Stimulated activated CD8-positive, alpha-beta memory T cell treated with anti-CD3 and anti-CD28 coated beads, Interleukin-7, amount 100 ng/mL, for 24 hours (primary cell): ENCODE results near the gene IGFL4.

Experiments used
- DNase-seq: peaks from one replicate; pipeline ENCODE4 v3.0.0-alpha.2; 2020; ENCODE audit warnings: low read depth

IGFL4 gene

DNA sequence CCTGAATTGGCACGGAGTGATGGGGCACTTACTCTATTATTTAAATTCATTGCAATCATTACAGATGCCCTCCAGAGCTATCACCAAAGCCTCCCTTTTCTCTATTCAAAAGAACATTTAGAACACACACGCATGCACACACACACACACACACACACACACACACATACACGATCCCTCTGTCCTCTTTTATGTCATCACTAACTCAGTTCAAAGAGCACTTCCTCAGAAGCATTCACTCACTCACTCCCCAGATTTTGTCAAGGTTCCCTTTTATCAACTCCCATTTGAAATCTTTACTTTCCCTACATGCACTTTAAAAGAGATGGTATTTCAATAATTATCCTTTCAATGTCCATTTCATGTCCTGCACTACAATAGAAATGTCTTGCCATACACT, 22.4 kb upstream of the IGFL4 start:
- no peak for DNase-seq

DNA sequence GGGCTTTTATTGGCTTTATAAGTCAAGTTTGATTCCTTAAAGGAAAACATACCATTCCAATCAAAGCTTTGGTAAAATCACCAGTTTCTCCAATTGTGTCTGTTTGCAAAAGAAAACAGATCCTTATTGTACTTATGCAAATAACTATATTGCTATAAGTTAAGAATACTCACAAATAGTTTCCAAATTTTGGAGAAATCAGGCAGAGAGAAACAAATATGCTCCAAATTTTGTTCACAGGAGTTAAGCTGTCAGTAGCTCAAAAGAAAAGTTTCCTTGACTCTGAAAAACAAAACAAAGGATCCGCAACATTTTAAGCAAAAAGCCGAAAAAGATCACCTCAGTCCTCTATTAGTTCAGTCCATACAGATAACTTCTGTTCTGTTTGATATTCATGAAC, 19.2 kb upstream of the IGFL4 start:
- DNase-seq = no peak

DNA sequence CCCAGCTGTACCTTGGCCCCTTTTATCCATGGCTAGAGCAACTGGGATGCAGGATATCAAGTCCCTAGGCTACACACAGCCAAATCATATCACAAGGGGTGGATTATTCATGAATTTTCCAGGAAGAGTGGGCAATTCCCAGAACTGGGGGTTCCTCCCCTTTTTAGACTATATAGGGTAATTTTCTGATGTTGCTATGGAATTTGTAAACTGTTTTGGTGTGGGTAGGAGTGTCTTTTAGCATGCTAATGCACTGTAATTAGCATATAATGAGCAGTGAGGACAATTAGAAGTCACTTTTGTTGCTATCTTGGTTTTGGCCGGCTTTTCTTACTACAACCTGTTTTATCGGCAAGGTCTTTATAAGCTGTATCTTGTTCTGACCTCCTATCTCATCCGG, 18.0 kb upstream of the IGFL4 start:
- no peak for DNase-seq

DNA sequence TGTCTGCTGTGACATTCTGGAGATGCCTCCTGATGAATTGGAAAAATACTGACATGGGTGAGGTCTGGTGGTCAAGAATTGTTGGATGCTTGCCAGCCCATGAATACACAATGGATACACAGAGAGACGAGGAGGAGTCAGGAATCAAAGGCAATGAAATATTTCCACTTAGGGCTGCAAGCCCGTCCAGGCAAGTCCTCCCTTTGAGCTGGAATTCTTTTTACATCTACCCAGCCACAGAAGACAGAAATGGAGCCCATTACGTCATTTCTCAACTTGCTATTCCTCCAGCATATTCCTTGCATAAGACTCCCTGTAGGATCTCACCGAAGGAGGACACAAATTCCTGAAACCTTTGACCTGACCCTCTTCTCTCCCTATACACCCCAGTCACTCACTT, 15.7 kb upstream of the IGFL4 start:
- no peak for DNase-seq

DNA sequence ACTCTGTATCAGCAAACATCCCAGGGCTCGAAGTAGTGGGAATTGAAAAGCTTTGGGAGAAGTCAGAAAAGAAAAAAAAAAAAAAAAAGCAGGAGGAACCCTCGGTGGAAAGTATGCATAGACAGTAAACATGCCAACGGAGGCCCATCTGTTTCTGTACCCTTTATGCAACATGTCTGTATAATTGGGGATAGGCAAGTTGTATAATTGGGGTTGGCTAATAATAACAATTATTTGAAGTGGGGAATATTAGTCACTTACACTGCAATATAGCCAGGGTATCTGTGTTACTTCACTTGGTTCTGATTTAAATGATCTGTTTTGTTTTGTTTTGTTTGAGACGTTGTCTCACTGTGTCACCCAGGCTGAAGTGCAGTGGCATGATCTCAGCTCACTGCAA, 12.1 kb upstream of the IGFL4 start:
- no peak for DNase-seq

DNA sequence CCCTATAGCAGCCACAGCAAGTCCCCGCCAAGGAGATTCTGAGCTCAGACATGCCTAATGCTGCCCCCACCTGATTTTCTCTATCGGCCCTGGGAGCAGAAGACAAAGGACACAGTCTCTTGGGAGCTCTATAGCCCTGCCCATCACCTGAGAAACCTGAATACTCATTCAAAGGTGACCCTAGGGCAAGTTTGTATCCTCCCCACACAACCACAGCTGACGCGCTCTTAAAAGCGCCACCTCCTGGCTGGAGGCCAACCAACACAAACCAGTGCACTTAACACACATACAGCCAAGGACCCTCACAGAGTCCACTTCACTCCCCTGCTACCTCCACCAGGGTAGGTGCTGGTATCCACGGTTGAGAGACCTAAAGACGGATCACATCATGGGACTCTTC, 8.8 kb upstream of the IGFL4 start:
- no peak for DNase-seq

DNA sequence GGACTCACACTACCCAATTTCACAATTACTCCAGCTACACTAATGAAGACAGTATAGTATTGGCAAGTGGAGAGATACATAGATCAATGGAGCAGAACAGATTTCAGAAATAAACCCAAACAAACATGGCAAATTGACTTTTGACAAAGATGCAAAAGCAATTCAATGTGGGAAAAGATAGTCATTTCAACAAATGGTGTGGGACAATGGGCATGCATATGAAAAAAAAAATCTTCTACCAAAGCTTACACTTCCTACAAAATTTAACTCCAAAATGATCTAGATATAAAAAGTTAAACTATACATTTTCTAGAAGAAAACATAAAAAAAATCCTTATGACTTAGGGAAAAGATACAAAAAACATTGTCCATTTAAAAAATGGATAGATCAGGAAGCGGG, 2.7 kb upstream of the IGFL4 start:
- no peak for DNase-seq

DNA sequence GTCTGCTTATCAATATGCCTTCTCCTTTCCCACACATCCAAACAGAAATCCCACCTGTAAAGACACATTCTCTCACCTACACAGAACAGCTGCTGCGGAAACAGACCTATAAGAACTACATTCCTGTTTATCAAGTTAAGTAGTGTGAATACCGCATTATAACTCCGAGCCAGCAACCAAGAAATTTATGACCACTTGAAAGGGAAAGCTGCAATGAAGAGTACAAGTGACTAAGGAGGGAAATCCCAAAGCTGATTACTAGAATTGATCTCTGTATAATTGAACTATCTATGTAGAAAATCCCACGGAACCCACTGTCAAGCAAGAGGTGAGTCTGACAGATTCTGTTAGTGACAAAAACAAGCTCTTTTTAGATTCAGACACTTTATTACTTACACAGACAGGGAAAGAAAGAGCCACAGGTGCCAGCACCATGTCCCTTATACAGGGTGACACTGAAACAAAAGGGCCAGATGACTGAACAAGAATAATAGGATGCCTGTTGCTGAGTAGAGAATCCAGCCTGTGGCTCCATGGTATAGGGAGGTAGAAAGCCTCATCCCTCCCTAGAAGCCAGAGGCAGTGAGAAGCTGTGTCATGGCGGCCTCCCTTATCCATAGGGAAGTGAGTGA, 1.6 kb upstream of the IGFL4 start:
- DNase-seq = no peak

DNA sequence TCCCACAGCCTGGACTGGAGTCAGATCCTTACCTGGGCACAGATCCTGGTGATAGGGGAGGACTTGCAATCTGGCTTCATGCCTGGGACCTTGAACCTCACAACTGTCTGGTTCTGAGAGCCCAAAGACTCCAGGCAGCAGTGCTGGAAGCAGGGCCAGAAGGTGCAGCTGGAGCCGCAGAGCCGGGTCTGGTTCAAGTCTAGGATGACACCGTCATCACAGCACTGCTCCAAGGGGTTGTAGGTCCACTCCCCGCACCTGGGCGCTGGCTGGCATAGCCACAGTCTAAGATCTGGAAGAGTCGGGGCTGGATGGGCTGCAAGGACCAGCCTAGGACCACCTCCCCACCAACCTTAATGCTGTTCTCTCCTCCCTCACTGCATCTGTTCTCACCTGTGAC, 677 bp downstream of the IGFL4 start:
- no peak for DNase-seq

DNA sequence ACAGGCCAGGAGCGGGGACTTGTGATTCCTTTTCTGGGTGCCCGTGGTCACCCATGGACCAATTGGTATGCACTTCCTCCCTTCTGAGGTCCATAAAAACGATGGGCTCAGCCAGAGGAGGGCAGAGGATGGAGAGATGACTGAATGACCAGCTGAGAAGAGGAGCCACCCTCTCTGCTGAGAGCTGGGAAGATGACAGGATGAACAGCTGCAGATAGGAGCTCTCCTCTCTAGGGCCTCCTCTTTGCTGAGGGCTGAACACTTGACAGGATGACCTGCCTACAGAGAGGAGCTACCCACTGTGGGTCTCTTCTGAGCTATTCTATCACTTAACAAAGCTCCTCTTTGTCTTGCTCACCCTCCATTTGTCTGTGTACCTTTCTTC, 4.1 kb downstream of the IGFL4 start:
- DNase-seq = no peak

DNA sequence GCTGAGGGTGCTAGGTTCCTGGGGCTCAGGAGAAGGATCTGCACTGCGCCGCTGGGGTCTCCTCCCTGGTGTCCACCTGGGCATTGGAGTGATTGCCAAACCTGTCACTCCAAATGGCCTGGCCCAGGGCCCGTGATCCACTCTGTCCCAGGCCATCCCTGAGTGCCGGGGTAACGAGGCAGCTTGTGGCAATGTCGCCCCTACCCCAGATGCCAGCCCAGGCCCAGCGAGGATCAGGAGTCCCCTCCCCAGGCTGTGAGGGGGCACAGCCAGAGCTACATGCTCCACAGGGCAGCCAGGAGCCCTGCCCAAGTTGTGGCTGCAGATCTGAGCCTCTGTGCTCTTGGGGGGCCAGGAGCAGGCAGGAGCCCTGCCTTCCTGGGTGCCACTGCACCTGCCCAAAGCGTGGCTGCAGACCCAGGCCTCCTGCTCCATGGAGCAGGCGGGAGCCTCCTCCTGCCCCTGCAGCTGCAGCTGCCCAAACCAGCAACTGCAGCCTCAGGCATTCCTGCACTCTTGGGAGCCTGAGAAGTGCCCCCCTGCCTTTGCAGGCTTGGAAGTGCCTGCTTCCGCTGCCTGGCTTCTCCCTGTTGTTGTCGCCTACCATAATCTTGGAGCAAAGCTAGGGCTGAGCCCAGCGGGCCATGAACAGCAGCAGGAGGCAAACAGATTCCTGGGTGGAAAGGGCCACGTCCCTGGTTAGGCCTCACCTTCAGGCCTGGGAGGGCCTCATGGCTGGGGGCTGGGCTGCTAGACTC, 4.6 kb downstream of the IGFL4 start:
- no peak for DNase-seq

DNA sequence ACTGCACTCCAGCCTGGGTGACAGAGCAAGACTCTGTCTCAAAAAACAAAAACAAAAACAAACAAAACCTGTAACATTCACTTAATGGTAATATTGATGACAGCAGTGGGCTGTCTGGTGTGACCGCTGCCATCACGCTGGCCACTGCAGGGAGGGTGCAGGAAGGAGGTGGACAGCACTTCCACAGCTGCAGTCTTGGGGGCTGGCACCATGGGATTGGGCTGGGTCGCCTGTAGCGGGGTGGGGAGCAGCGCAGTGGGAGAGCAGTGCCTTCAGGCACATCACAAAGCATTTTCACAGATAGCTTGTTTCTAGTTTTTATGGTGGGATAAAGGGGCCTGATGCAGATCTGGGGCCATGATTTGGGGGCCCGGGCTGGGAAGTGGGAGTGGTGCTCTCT, 5.3 kb downstream of the IGFL4 start:
- DNase-seq = no peak

DNA sequence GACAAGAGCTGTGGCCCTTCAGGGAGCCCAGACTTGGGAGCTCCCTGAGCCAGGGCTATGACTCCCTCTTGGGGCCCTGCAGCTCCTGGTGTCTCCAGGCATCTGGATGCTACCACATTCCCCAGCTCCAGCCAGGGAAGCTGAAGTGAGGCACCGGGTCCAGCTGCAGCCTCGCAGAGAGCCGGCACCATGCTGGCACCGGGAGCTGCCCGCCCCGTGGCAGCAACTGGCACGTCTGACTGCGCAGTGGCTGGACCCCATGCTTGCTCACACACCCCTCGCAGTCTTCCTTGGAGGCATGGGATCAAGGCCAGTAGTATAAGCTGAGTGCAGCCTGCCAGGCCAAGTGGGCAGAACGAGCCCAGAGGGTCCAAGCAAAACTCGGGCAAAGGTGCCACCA, 7.4 kb downstream of the IGFL4 start:
- no peak for DNase-seq

DNA sequence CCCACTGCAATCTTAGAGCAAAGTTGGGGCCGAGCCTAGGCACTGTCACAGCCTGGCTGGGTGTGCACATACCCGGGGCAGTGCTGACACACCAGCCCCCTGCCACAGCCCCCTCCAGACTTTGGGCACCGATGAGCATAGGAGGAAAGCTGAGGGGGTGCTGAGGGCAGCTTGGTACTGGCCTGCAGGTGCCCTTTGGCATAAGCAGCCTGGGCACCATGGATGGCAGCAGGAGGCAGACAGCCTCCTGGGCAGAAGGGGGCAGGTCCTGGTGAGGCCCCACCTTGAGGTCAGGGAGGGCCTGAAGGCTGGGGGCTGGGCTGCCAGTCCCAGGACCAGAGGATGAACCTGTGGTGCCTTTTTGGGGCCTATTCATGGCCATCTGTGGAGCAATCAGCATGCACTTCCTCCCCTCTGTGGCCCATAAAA, 8.2 kb downstream of the IGFL4 start:
- no peak for DNase-seq

DNA sequence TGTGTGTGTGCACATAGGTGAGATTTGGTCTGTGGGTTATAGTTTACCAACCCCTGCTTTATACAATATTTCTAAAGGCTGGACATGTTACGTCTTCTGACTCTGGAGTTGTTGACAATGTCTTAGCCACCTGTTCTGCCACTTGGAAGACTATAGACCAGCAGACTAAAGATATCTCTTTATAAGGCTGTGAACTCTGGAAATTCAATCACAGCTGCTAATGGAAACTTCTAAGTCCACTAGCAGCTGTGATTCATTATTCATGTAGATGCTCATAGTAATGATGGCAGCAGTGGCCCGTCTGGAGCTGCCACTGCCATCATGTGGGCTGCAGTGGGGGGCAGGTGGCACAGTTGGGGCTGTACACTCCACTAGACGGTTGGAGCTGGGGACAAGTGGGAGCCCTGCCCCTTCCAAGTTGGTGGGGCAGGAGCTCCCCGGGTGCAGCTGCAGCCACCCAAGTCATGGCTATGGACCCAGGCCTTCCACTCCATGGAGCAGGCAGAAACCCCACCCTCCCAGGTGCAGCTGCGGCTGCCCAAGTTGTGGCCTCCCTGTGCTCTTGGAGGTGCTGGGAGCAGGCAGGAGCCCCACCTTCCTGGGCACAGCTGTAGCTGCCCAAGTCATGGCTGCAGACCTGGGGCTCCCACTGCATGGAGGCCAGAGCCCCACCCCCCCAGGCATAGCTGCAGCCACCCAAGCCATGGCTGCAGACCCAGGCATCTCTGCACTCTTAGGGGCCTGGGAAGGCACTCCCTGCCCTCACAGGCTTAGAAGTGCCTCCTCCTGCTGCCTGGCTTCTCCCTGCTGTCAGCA, 8.8 kb downstream of the IGFL4 start:
- DNase-seq = no peak

DNA sequence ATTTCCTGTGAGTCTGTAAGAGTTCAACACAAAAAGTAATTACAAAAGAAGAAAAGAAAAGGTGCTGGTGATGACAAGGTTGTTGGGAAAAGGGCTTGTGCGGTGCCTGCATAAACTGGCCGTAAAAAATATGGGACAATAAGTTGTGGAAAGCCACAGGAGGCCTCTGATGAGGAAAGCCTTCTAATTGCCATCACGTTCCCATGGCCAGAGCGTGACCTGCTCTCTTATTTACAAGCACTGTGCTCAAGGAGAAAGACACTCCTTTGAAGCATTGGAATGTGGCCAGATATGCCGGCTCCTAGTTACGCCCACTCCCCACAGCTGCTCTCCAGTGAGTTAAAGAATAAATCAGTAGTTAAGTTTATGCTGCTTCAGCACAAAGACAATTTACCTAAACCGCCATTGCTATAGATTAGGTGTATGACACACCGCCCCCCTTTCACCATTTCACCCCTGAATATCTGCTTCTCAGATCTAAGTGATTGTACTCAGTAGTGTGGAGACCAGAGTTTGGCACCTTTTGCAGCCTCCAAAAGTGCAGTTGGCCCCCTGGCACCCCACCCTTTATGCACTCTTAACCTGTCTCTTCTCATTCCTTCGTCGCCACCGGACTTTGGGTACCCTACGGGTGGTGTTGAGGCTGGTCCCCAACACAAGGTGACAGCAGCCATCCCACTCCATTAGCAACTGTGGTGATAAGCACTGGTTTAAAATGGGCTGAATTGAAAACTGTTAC, 9.8 kb downstream of the IGFL4 start:
- DNase-seq = no peak

DNA sequence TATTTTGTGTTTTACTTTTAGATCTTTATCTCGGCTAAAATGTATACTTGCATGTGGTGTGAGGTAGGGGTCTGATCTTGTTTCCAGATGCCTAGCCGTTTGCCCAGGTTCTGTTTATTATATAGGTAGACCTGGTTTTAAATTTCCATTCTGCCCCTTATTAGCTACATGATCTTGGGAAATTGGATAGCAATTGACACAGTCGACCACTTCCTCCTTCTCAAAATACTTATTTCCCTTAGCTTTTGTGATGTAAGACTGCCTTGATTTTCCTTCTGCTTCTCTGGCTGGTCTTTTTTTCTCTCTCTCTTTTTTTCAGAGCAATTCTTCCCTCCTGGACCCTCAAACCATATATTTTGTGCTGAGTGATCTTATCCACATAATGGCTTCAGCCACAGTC, 15.0 kb downstream of the IGFL4 start:
- DNase-seq = no peak

DNA sequence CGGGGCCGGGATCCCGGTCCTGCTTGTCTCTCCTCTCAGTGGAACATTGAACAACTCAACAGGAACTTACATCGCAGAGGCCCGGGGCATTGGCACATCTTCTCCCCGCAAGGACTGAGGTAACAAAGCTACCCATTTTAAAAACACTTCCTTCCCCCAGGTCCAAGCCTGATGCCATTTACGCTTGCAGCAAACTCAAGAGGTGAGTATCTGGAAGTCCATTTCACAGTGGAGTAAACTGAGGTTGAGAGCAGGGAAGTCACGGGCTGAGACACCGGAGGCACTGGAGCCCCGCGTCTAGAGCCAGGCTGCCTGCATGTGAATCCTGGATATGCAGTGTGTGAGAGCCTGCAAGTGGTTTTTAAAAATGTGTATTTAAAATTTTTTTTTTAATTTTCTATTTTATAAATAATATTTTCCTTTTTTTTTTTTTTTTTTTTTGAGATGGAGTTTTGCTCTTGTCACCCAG, 17.5 kb downstream of the IGFL4 start:
- no peak for DNase-seq

DNA sequence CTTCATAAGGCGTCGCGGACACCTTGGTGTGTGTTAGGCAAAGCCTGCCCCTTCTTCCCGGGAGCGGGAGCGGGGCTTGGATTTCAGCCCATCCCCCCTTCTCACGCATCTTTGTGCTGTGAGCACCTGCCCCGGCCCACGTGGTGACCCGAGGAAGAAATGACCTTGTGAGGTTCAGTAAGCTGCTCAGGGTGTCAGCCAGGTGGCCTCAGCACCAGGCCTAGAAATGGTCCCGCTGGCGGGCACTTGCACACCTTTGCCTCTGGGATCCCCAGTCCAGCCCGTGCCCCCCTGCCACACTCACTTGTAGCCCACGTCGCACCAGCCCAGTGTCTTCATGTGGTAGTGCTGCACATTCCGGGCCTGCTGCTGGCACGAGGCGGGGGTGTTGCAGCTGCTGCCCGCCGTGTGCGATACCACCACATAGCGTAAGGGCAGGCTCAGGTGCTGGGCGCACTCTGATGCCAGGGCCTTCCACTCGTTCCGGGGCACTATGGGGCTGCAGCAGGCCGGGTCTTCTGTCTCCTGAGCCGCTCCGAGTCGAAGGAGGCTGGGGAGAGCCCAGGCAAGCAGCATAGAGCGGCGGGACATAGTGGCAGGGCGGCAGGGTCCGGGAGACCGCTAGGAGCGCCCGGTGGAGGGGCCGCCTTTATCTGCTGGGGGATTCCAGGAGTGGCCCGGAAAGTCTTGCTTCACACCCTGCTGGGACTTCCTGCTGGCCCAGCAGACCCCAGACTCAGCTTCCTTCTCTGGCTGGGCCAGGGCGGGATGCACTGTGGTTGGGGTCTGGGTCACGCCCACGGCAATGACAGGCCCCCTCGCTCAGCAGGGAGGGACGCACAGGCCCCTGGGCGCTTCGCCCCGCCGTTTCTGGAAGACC, 18.1 kb downstream of the IGFL4 start, which contains the start of gene PGLYRP1:
Gene PGLYRP1, minus strand, starts transcription at position 623 of the 880 bp plus-strand sequence. Its CDS starts 32 bp downstream, at position 591.
- DNase-seq = no peak

DNA sequence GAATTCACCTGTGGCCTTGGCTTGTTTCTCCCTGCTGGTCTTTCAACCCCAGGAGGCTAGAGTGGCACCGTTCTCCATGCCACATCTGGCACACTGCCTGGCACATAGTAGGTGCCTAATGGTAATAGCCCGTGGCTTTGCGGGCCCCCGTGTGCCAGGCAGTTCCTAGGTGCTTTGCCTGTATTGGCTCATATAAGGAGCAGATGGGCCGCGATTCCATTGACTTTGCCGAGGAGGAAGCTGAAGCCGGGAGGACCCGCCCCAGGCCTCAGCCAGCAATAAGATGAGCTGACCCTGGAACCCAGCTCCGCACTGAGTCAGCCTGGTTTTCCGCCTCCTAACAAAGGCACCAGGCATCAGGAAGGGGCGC, 18.8 kb downstream of the IGFL4 start:
- no peak for DNase-seq

DNA sequence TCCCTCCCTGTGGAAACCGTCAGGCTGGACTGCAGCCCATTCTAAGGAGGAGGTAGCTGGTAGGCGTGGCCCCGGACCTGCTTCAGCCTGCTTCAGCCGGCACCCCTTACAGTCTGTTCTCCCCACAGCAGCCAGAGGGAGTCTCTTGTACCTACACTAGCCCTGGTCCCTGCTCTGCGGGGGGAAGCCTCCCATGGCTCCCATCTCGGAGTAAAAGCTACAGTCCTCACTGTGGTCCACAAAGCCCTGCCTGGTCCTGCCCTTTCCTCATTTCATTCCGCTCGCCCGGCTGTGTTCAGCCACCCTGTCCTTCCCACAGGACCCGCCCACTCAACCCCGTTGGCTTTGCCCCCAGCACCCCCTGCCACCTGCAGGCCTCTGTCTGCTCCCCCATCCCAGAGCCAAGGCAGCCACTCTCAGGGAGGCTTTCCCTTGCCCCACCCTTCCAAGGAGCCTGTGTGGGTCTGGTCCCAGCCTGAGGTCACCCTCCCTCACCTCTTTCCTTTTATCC, 19.2 kb downstream of the IGFL4 start:
- no peak for DNase-seq
